Transverse colon (tissue), 4 donors: ENCODE measurements around the gene SECTM1. TPM values are rescaled to one million over a fixed set of nuclear protein-coding genes. Genes with fewer than 3 reads are reported as not detected.
"Not testable (repeated sequence)": the region's sequence is repeated elsewhere in the genome, so short reads cannot be mapped to it uniquely, and the experiment has no call there.

Experiments
- DNase-seq: peaks from one replicate; pipeline ENCODE4 v3.0.0-alpha.2; 2019
- H3K27ac ChIP-seq, 4 donors: fragments of 200-600 bp; sonication (generic); 2 replicates each; pipeline ENCODE4 v1.5.1; 2016 to 2018; ENCODE audit warnings: inconsistent platforms in 4 of 4
- H3K27me3 ChIP-seq: fragments of 200-600 bp; sonication (generic); 2 replicates; pipeline ENCODE4 v1.5.1; 2017; ENCODE audit warnings: inconsistent platforms
- H3K36me3 ChIP-seq, 4 donors: fragments of 200-600 bp; sonication (generic); 2 replicates each; pipeline ENCODE4 v1.5.1; 2017 to 2019; ENCODE audit warnings: inconsistent platforms in 4 of 4
- H3K4me1 ChIP-seq, 4 donors: fragments of 200-600 bp; sonication (generic); 2 replicates each; pipeline ENCODE4 v1.5.1; 2017 to 2020; ENCODE audit warnings: inconsistent platforms in 4 of 4
- H3K4me3 ChIP-seq, 4 donors: fragments of 200-600 bp; sonication (generic); 1 replicate in 1 of 4; 2 replicates in 3 of 4; pipeline versions ENCODE4 v1.5.1 to v1.6.1; 2017 to 2019; ENCODE audit warnings: inconsistent platforms in 4 of 4
- H3K9me3 ChIP-seq, 2 donors: fragments of 200-600 bp; sonication (generic); 2 replicates each; pipeline ENCODE4 v1.5.1; 2017 to 2019; ENCODE audit warnings: inconsistent platforms in 2 of 2
- CTCF ChIP-seq, 5 experiments: fragments of 200-600 bp in 3 of 5; fragments of 450-650 bp in 2 of 5; sonication (generic) in 3 of 5; IDR thresholded peaks; 1 replicate in 2 of 5; 2 replicates in 3 of 5; pipeline ENCODE4 v1.5.1; 2016 to 2017; ENCODE audit warnings: antibody characterized with exemption in 5 of 5, inconsistent platforms in 3 of 5, mild to moderate bottlenecking in 2 of 5, moderate library complexity in 1 of 5
- EP300 ChIP-seq: sonication (generic); formaldehyde crosslinking; IDR thresholded peaks from one replicate; pipeline ENCODE4 v1.6.1; 2017; ENCODE audit warnings: antibody characterized with exemption, low read depth
- POLR2A ChIP-seq: fragments of 450-650 bp; IDR thresholded peaks from one replicate; pipeline ENCODE4 v1.6.1; 2016; ENCODE audit warnings: antibody characterized with exemption, mild to moderate bottlenecking, moderate library complexity
- POLR2AphosphoS5 ChIP-seq, 3 donors: sonication (generic); formaldehyde crosslinking; IDR thresholded peaks; one replicate each; pipeline ENCODE4 v1.6.1; 2016; ENCODE audit warnings: antibody characterized with exemption in 3 of 3
- WGBS, 2 donors: methylation state at CpG; one replicate each; pipeline ENCODE4 v1.1.5; 2018; ENCODE audit warnings: low coverage in 1 of 2; 5-methylcytosine and 5-hydroxymethylcytosine counted together
- in situ Hi-C, 4 donors: fragments of 200-750 bp; cut with MboI; loops; one replicate each; pipeline versions ENCODE4 v1.15.0 to v1.15.1; 2017; ENCODE audit warnings: low sequenced_read_pairs in 3 of 4, low pct_ligation_motif_present in 1 of 4, low pct_unique_long_range_greater_than_20kb in 1 of 4
- intact Hi-C: fragments of 100-400 bp; cut with DNase I; formaldehyde crosslinking; loops from one replicate; pipeline ENCODE4 v1.15.1; 2023; ENCODE audit warnings: low total_unique reads
- total RNA-seq, 4 donors: library from RNA; depleted of rRNA; stranded (reverse); fragments of >200 nt; gene quantifications; one replicate each; pipeline ENCODE4 v1.1.0, GENCODE V29; 2016

Gene SECTM1
- total RNA-seq, 4 donors from 2014 or later = 5.8 to 127 (median 107) TPM

GRCh38 chr17:82375359-82376041 is 41.9 kb upstream of the SECTM1 start:
- no peaks in the 10 kb centered on the region for H3K36me3 ChIP-seq
- peaks cover 9 to 26% (median 20%) of the 10 kb centered on the region in 4 donors for H3K4me1 ChIP-seq
- no peak overlapping the region for H3K4me3 ChIP-seq
- in situ Hi-C loops = no loop called here
- H3K27ac ChIP-seq = no peak overlapping the region
- peaks cover 89% of the 10 kb centered on the region for H3K27me3 ChIP-seq
- intact Hi-C loops = loop anchor here (5.0 kb wide), 1 partner anchor 1453 kb away; no protein-coding TSS in a partner anchor
- TF ChIP-seq POLR2A = no peak
- no peak for TF ChIP-seq CTCF (IDR thresholded peaks at IDR 0.05)
- no peak for TF ChIP-seq POLR2AphosphoS5 (IDR thresholded peaks at IDR 0.05)
- TF ChIP-seq EP300 = no peak
- no peaks in the 10 kb centered on the region for H3K9me3 ChIP-seq
- no peak for DNase-seq
- 71% methylated on average over 26 of the region's 46 CpGs; no CpG with 5 or more reads in 1 of the 2 donors for WGBS, 2 donors

- Histone ChIP-seq H3K27ac (no peak overlapping the region), H3K9me3 (no peaks in the 10 kb centered on the region), H3K4me3 (no peak overlapping the region), H3K27me3 (peaks cover 89% of the 10 kb centered on the region), H3K36me3 (no peaks in the 10 kb centered on the region), H3K4me1 (peaks cover 9 to 33% (median 26%) of the 10 kb centered on the region in 4 donors)
- 44% methylated on average over 54 of the region's 79 CpGs; no CpG with 5 or more reads in 1 of the 2 donors for WGBS, 2 donors
- no peak for TF ChIP-seq CTCF (IDR thresholded peaks at IDR 0.05)
- no peak for TF ChIP-seq POLR2A
- TF ChIP-seq EP300 = no peak
- TF ChIP-seq POLR2AphosphoS5 (IDR thresholded peaks at IDR 0.05) = no peak
- in situ Hi-C loops = no loop called here
- intact Hi-C loops = loop anchor here (5.0 kb wide), 1 partner anchor 1452 kb away; no protein-coding TSS in a partner anchor
- DNase-seq = no peak
These were observed 41.2 kb upstream of the SECTM1 start for GRCh38 chr17:82374626-82375331.

- in situ Hi-C loops = no loop called here
- no peak for DNase-seq
- Histone ChIP-seq H3K4me1 (peaks cover 9 to 34% (median 26%) of the 10 kb centered on the region in 4 donors), H3K4me3 (no peak overlapping the region), H3K9me3 (no peaks in the 10 kb centered on the region), H3K27me3 (peaks cover 92% of the 10 kb centered on the region), H3K36me3 (no peaks in the 10 kb centered on the region), H3K27ac (no peak overlapping the region)
- intact Hi-C loops = no loop called here
- TF ChIP-seq POLR2AphosphoS5 (IDR thresholded peaks at IDR 0.05) (no peak), EP300 (no peak), CTCF (IDR thresholded peaks at IDR 0.05) (no peak), POLR2A (no peak)
- 70 to 80% methylated on average over 1 to 22 of the region's 37 CpGs for WGBS, 2 donors
These were observed 40.4 kb upstream of the SECTM1 start for GRCh38 chr17:82373731-82374625.

GRCh38 chr17:82373072-82373452 is 39.5 kb upstream of the SECTM1 start:
- H3K27ac ChIP-seq, intact Hi-C loops, H3K4me3 ChIP-seq, H3K9me3 ChIP-seq, in situ Hi-C loops, DNase-seq, H3K36me3 ChIP-seq: not testable (repeated sequence)
- Histone ChIP-seq H3K4me1 (peaks cover 9 to 34% (median 26%) of the 10 kb centered on the region in 4 donors), H3K27me3 (peaks cover 87% of the 10 kb centered on the region)
- 61 to 84% methylated on average over 10 of the region's 10 CpGs for WGBS, 2 donors
